HepG2 (cell line): ENCODE data around the gene HSPA14. TPM values are rescaled to one million over a fixed set of nuclear protein-coding genes. Genes with fewer than 3 reads are reported as not detected.

Experiments used
- ATAC-seq: fragments of 200-7000 bp; cut with Tn5 transposase; 3 replicates; pipeline ENCODE4 v1.9.1; 2020; ENCODE audit warnings: mild to moderate bottlenecking, moderate library complexity
- BruUV-seq: library from RNA; stranded (reverse); fragments of 400-500 nt; replicated peaks from 2 replicates; lab custom pipeline; 2021; lab: Mats Ljungman, UMichigan
- CTCF ChIA-PET: fragments of 300-600 bp; formaldehyde crosslinking; extraction: SDS; loops from one replicate; lab custom pipeline; 2021; ENCODE audit warnings: low total read pairs, inconsistent platforms, low intra/inter-chr PET ratio; lab: Yijun Ruan, JAX
- POLR2A ChIA-PET: fragments of 350-600 bp; sonication (Branson Sonifier 250); formaldehyde crosslinking; loops from one replicate; lab custom pipeline; 2020; ENCODE audit warnings: antibody characterized with exemption, inconsistent platforms; lab: Yijun Ruan, JAX
- DNase-seq: peaks from one replicate; pipeline ENCODE4 v3.0.0-alpha.2; 2015; ENCODE audit warnings: low spot score
- FAIRE-seq: peaks from 3 replicates; lab custom pipeline; 2011; peaks lifted over from hg19 to GRCh38; lab: Jason Lieb, UNC
- H2AFZ ChIP-seq: one replicate; pipeline ENCODE4 v1.6.1; 2011; ENCODE audit warnings: low read length, inconsistent platforms
- H3K27ac ChIP-seq: fragments of 300-600 bp; 3 replicates; pipeline ENCODE4 v1.8.0; 2011; ENCODE audit warnings: mixed run types, mild to moderate bottlenecking, mixed read lengths, low read length, inconsistent platforms; ENCODE audit not compliant: insufficient read depth; ENCODE audit errors: extremely low read length
- H3K27me3 ChIP-seq, 2 experiments: fragments of 200-600 bp in 1 of 2; 2 replicates in 1 of 2; 3 replicates in 1 of 2; pipeline versions ENCODE4 v1.6.0 to v1.8.0; 2011; ENCODE audit warnings: low read length in 2 of 2, mild to moderate bottlenecking in 2 of 2, moderate library complexity in 2 of 2, inconsistent platforms in 1 of 2; ENCODE audit not compliant: insufficient read depth in 2 of 2, control insufficient read depth in 1 of 2
- H3K36me3 ChIP-seq, 2 experiments: fragments of 200-600 bp in 1 of 2; replicated peaks in 1 of 2; 2 replicates in 1 of 2; 3 replicates in 1 of 2; pipeline versions ENCODE4 v1.5.1 to v1.8.0; 2011; ENCODE audit warnings: low read length in 2 of 2, inconsistent platforms in 1 of 2; ENCODE audit not compliant: insufficient read depth in 2 of 2, control insufficient read depth in 1 of 2
- H3K4me1 ChIP-seq: 2 replicates; pipeline ENCODE4 v1.5.1; 2012; ENCODE audit warnings: low read length, inconsistent platforms; ENCODE audit not compliant: insufficient read depth
- H3K4me2 ChIP-seq: 2 replicates; pipeline ENCODE4 v1.6.0; 2011; ENCODE audit warnings: low read depth, low read length, inconsistent platforms
- H3K4me3 ChIP-seq, 3 experiments: fragments of 200-600 bp in 1 of 3; sonication (generic), shearing (Covaris generic) in 1 of 3; replicated peaks in 1 of 3; 2 replicates each; pipeline ENCODE4 v1.5.1; 2011 to 2016; ENCODE audit warnings: low read length in 3 of 3, inconsistent platforms in 2 of 3, low read depth in 2 of 3, mild to moderate bottlenecking in 2 of 3, control low read depth in 1 of 3, mixed read lengths in 1 of 3; ENCODE audit not compliant: insufficient read depth in 1 of 3
- H3K79me2 ChIP-seq: one replicate; pipeline ENCODE4 v1.6.1; 2011; ENCODE audit warnings: low read length, inconsistent platforms; ENCODE audit not compliant: insufficient read depth
- H3K9ac ChIP-seq: 2 replicates; pipeline ENCODE4 v1.6.0; 2011; ENCODE audit warnings: mild to moderate bottlenecking, low read depth, low read length, inconsistent platforms; ENCODE audit not compliant: insufficient read depth
- H3K9me3 ChIP-seq: 2 replicates; pipeline ENCODE4 v1.5.1; 2012; ENCODE audit warnings: mild to moderate bottlenecking, low read length
- H4K20me1 ChIP-seq: 2 replicates; pipeline ENCODE4 v1.6.0; 2011; ENCODE audit warnings: inconsistent platforms, mild to moderate bottlenecking, low read length, moderate library complexity; ENCODE audit not compliant: insufficient read depth
- DNMT1 ChIP-seq: sonication (generic); formaldehyde crosslinking; IDR thresholded peaks from 2 replicates; pipeline ENCODE4 v1.5.1; 2020; ENCODE audit warnings: mild to moderate bottlenecking, missing genetic modification reagents
- JDP2 ChIP-seq: sonication (generic); formaldehyde crosslinking; IDR thresholded peaks from 2 replicates; pipeline ENCODE4 v1.8.1; 2022; ENCODE audit warnings: missing genetic modification reagents, borderline replicate concordance
- MTF1 ChIP-seq: sonication (generic); formaldehyde crosslinking; IDR thresholded peaks from 2 replicates; pipeline ENCODE4 v1.5.0; 2020; ENCODE audit warnings: missing genetic modification reagents
- PCBP2 ChIP-seq: fragments of 200-400 bp; formaldehyde crosslinking; optimal IDR thresholded peaks from 2 replicates; pipeline ENCODE3; 2018; ENCODE audit warnings: low read length, low read depth; ENCODE audit not compliant: poor library complexity, severe bottlenecking
- ZNF260 ChIP-seq: sonication (generic); formaldehyde crosslinking; IDR thresholded peaks from 2 replicates; pipeline ENCODE4 v1.4.0; 2020; ENCODE audit warnings: missing genetic modification reagents, low read depth, mild to moderate bottlenecking, borderline replicate concordance
- ZNF33B ChIP-seq: sonication (generic); formaldehyde crosslinking; IDR thresholded peaks from 2 replicates; pipeline ENCODE4 v1.5.1; 2020; ENCODE audit warnings: mild to moderate bottlenecking, missing genetic modification reagents
- ZNF670 ChIP-seq: sonication (generic); formaldehyde crosslinking; IDR thresholded peaks from 2 replicates; pipeline ENCODE4 v1.8.0; 2022; ENCODE audit warnings: mild to moderate bottlenecking, missing genetic modification reagents, borderline replicate concordance
- WGBS: methylation state at CpG from one replicate; pipeline ENCODE4 v1.1.6; 2017; ENCODE audit warnings: low lambda C conversion rate; 5-methylcytosine and 5-hydroxymethylcytosine counted together
- in situ Hi-C: cut with HindIII; loops from 2 replicates; pipeline ENCODE4 v1.10.0; 2017; ENCODE audit warnings: low pct_unique_long_range_greater_than_20kb; ENCODE audit not compliant: extremely low pct_ligation_motif_present
- intact Hi-C: fragments of 100-400 bp; cut with micrococcal nuclease; formaldehyde crosslinking; loops from one replicate; pipeline ENCODE4 v1.10.0; 2022; ENCODE audit not compliant: unreplicated experiment
- polyA plus RNA-seq, 8 experiments: library from polyadenylated mRNA; depleted of rRNA in 3 of 8; stranded (reverse) in 7 of 8; unstranded in 1 of 8; fragments of >200 nt; fragmentation: Illumina TruSeq in 4 of 8; extraction: Trizol in 4 of 8; gene quantifications; 2 replicates each; pipeline versions ENCODE4 v1.2.1 to v1.2.3, GENCODE V29; 2011 to 2016; ENCODE audit warnings: low read depth in 4 of 8, missing spikeins in 1 of 8, mixed read lengths in 1 of 8; ENCODE audit not compliant: insufficient read depth in 1 of 8
- total RNA-seq, 5 experiments: library from RNA; depleted of rRNA; stranded (reverse); fragments of >200 nt; fragmentation: Illumina TruSeq; extraction: Trizol; gene quantifications; 2 replicates each; pipeline ENCODE4 v1.2.3, GENCODE V29; 2016; ENCODE audit warnings: low read depth in 1 of 5
- TF ChIP-seq, protein P1 (sequence below): sonication (generic); formaldehyde crosslinking; conservative IDR thresholded peaks from 2 replicates; pipeline ENCODE4 v1.5.0; 2020; ENCODE audit warnings: missing genetic modification reagents
- TF ChIP-seq, protein P2 (sequence below): sonication (generic); formaldehyde crosslinking; IDR thresholded peaks from 2 replicates; pipeline ENCODE4 v1.4.0; 2020; ENCODE audit warnings: missing genetic modification reagents, borderline replicate concordance
- TF ChIP-seq, protein P3 (sequence below): sonication (generic); formaldehyde crosslinking; IDR thresholded peaks from 2 replicates; pipeline ENCODE4 v1.5.0; 2020; ENCODE audit warnings: mild to moderate bottlenecking, low read depth, missing genetic modification reagents, borderline replicate concordance

The HSPA14 gene
- total and polyA plus RNA-seq, 2 of the 13 experiments (the other 11 are each of a cell fraction or from before 2014, with no cell fraction given), result 10.7 to 29.8 TPM

DNA sequence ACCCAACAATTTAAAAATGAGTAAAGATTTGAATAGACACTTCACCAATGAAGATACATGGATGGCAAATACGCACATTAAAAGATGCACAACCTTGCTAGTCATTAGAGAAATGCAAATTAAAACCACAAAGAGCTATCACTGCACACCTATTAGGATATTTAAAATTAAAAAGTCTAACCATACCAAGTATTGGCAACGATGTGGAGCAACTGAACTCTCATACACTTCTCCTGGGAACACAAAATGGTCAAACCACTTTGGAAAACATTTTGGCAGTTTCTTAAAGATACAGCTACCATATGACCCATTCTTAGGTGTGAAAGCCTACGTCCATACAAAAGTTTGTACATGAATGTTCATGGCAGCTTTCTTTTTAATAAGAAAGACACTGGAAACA lies 79.7 kb downstream of the HSPA14 start:
- no TSS peak for BruUV-seq
- Histone ChIP-seq H4K20me1 (no peaks in the 10 kb centered on the region), H3K4me1 (no peaks in the 10 kb centered on the region), H3K4me2 (no peak overlapping the region), H3K27ac (no peak overlapping the region), H3K4me3 (no peak overlapping the region), H2AFZ (no peak overlapping the region), H3K27me3 (no peaks in the 10 kb centered on the region), H3K79me2 (no peaks in the 10 kb centered on the region), H3K9me3 (peaks cover 21% of the 10 kb centered on the region), H3K9ac (no peak overlapping the region), H3K36me3 (peaks cover 15 to 69% of the 10 kb centered on the region in 2 experiments)
- TF ChIP-seq, protein P1, sequence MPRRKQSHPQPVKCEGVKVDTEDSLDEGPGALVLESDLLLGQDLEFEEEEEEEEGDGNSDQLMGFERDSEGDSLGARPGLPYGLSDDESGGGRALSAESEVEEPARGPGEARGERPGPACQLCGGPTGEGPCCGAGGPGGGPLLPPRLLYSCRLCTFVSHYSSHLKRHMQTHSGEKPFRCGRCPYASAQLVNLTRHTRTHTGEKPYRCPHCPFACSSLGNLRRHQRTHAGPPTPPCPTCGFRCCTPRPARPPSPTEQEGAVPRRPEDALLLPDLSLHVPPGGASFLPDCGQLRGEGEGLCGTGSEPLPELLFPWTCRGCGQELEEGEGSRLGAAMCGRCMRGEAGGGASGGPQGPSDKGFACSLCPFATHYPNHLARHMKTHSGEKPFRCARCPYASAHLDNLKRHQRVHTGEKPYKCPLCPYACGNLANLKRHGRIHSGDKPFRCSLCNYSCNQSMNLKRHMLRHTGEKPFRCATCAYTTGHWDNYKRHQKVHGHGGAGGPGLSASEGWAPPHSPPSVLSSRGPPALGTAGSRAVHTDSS (CRISPR knock-in tag), result no peak
- TF ChIP-seq ZNF33B (CRISPR knock-in tag) (no peak), ZNF670 (CRISPR knock-in tag) (no peak), MTF1 (CRISPR knock-in tag) (no peak), ZNF260 (CRISPR knock-in tag) (no peak), JDP2 (no peak), DNMT1 (CRISPR knock-in tag) (no peak), PCBP2 (no peak)
- TF ChIP-seq, protein P2, sequence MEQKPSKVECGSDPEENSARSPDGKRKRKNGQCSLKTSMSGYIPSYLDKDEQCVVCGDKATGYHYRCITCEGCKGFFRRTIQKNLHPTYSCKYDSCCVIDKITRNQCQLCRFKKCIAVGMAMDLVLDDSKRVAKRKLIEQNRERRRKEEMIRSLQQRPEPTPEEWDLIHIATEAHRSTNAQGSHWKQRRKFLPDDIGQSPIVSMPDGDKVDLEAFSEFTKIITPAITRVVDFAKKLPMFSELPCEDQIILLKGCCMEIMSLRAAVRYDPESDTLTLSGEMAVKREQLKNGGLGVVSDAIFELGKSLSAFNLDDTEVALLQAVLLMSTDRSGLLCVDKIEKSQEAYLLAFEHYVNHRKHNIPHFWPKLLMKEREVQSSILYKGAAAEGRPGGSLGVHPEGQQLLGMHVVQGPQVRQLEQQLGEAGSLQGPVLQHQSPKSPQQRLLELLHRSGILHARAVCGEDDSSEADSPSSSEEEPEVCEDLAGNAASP, result no peak
- TF ChIP-seq, protein P3, sequence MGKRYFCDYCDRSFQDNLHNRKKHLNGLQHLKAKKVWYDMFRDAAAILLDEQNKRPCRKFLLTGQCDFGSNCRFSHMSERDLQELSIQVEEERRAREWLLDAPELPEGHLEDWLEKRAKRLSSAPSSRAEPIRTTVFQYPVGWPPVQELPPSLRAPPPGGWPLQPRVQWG, result no peak
- 99% methylated on average over 3 of the region's 3 CpGs for WGBS
- in situ Hi-C loops (no loop called here), intact Hi-C loops (no loop called here)
- POLR2A ChIA-PET, result no interaction called here
- DNase-seq (no peak), ATAC-seq (no peak), FAIRE-seq (peak; percentile 4)
- CTCF ChIA-PET, result no interaction called here
